ENCODE measurements around the gene ARHGAP15.

DNA sequence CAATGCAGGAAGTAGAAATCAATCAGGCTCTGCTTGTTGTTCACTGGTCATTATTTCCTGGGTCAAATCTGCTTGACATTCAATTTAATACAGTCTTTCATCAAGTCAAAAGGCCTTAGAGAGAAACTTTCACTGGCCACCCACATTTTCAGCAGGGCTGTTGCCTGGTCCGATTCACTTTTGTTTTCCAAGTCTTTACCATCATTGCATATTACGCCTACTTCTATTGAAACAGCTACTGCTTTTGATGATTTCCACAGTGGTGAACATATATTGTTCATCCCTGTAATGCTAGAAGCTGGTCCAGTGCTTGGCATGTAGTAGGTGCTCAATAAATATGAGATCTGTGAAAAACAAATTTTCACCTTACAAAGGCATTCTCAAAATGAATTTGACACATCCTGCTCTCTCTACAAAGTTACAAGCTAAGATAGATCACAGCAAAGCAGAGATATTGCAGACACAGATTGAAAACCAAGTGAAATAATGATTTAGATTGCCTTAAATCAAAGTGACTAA is 600.1 kb downstream of the ARHGAP15 start:
- TF ChIP-seq FOXM1 (IDR thresholded peaks at IDR 0.05; ENCODE audit: borderline replicate concordance) (no peak), HDGF (IDR thresholded peaks at IDR 0.05; ENCODE audit: borderline replicate concordance) (no peak), BHLHE40 (IDR thresholded peaks at IDR 0.05; ENCODE audit: borderline replicate concordance) (no peak), ARNT (IDR thresholded peaks at IDR 0.05) (no peak), L3MBTL2 (conservative IDR thresholded peaks at IDR 0.05) (no peak), FOXK2 (IDR thresholded peaks at IDR 0.05) (no peak), TARDBP (IDR thresholded peaks at IDR 0.05) (no peak), SP1 (IDR thresholded peaks at IDR 0.05) (no peak)

Measured in HEK293T (cell line).